ENCODE data around the gene SPON1. TPM values are rescaled to one million over a fixed set of nuclear protein-coding genes. Genes with fewer than 3 reads are reported as not detected.

The SPON1 gene
- total and polyA plus RNA-seq, 2 of the 8 experiments (the other 6 are each of a cell fraction or from before 2014, with no cell fraction given): 1.5 to 5.4 TPM

- H3K4me1 ChIP-seq (replicated peaks in 1 of 4; ENCODE audit: control insufficient read depth in 3 of 4, insufficient read depth in 4 of 4, low read length in 3 of 4): peaks cover 0 to 15% (median 6%) of the 10 kb centered on the region in 4 experiments; a peak in 3 of 7 replicates
- H2BK120ac ChIP-seq (replicated peaks; ENCODE audit: low read depth, low read length): no peak overlapping the region
- H3K36me3 ChIP-seq (ENCODE audit: control insufficient read depth in 2 of 4, insufficient read depth in 4 of 4, low read length in 3 of 4): no peaks in the 10 kb centered on the region
- no peak overlapping the region for H3K9ac ChIP-seq (replicated peaks in 1 of 4; ENCODE audit: extremely low read depth in 1 of 4, low read depth in 3 of 4, low read length in 3 of 4)
- H2AFZ ChIP-seq (ENCODE audit: low read length): 0 out of 2 replicates have a peak overlapping the region, but pooled peaks have one; percentile 3
- H3K79me2 ChIP-seq (ENCODE audit: control insufficient read depth in 1 of 2, insufficient read depth in 2 of 2, low read length in 2 of 2): no peaks in the 10 kb centered on the region
- no peak overlapping the region for H2BK5ac ChIP-seq (ENCODE audit: low read depth, low read length)
- POLR2A ChIA-PET (ENCODE audit: partially characterized antibody): no interaction called here
- H3K18ac ChIP-seq (ENCODE audit: extremely low read depth, low read length): no peak overlapping the region
- no peak overlapping the region for H4K91ac ChIP-seq (replicated peaks; ENCODE audit: insufficient read length, low read length)
- TF ChIP-seq ZNF274 (IDR thresholded peaks at IDR 0.05; ENCODE audit: borderline replicate concordance, extremely low read depth, low read length) (no peak), SP2 (IDR thresholded peaks at IDR 0.05; ENCODE audit: low read length) (no peak), EGR1 (IDR thresholded peaks at IDR 0.05; ENCODE audit: borderline replicate concordance, low read depth, low read length) (no peak), BRCA1 (IDR thresholded peaks at IDR 0.05; ENCODE audit: low read depth, low read length) (no peak)
- no peak overlapping the region for H2AK5ac ChIP-seq (ENCODE audit: low read depth, low read length)
- no peak overlapping the region for H3K56ac ChIP-seq (replicated peaks; ENCODE audit: insufficient read length, low read depth, low read length)
- no peak overlapping the region for H3K4ac ChIP-seq (replicated peaks; ENCODE audit: insufficient read length, low read depth, low read length)
- H3K27ac ChIP-seq (ENCODE audit: low read depth, low read length): no peak overlapping the region
- no peak overlapping the region for H3K14ac ChIP-seq (ENCODE audit: insufficient read length)
- H3K9me3 ChIP-seq (ENCODE audit: insufficient read depth in 2 of 2, low read depth in 1 of 2, low read length in 1 of 2): no peaks in the 10 kb centered on the region
- DNase-seq (ENCODE audit: low read depth in 1 of 2, low spot score in 2 of 2) (no peak), FAIRE-seq (no peak)
- no peaks in the 10 kb centered on the region for H3K27me3 ChIP-seq (replicated peaks in 1 of 4; ENCODE audit: control insufficient read depth in 3 of 4, extremely low read depth in 1 of 4, insufficient read depth in 3 of 4, low read length in 3 of 4)
- 68% methylated on average over 9 of the region's 10 CpGs; no CpG with 5 or more reads in 1 of the 2 experiments for WGBS, 2 experiments (ENCODE audit: extremely low coverage in 1 of 2, insufficient coverage in 1 of 2, insufficient read length in 1 of 2, insufficient replicate concordance in 2 of 2, low coverage in 1 of 2, low lambda C conversion rate in 2 of 2, missing lambda C conversion rate in 1 of 2)
- no peak overlapping the region for H2BK12ac ChIP-seq (ENCODE audit: low read depth, low read length)
- no peak overlapping the region for H4K8ac ChIP-seq (ENCODE audit: extremely low read depth, insufficient read depth, low read length)
- no peaks in the 10 kb centered on the region for H4K20me1 ChIP-seq (replicated peaks in 1 of 2; ENCODE audit: control insufficient read depth in 1 of 2, insufficient read depth in 2 of 2, low read length in 2 of 2)
- no peaks in the 10 kb centered on the region for H3K79me1 ChIP-seq (ENCODE audit: low read depth, low read length)
- H2BK20ac ChIP-seq (ENCODE audit: low read length): no peak overlapping the region
- peak overlapping the region in 1 of 2 experiments; percentile 3; a peak in 1 of 4 replicates for H3K4me2 ChIP-seq (ENCODE audit: insufficient read depth in 1 of 2, low read depth in 2 of 2, low read length in 2 of 2)
- no peak overlapping the region for H3K4me3 ChIP-seq (ENCODE audit: extremely low read depth in 1 of 4, insufficient read depth in 2 of 4, low read depth in 3 of 4, low read length in 4 of 4)
- H4K5ac ChIP-seq (ENCODE audit: insufficient read length, low read depth, low read length): no peak overlapping the region
- CTCF ChIA-PET (ENCODE audit: partially characterized antibody): interaction anchor here (0.6 to 1.9 kb wide), 5 partner anchors 10 to 157 kb away, joined by 3 to 4 read pairs (median 4); no protein-coding TSS in a partner anchor
- H3K23me2 ChIP-seq (ENCODE audit: low read depth, low read length): no peaks in the 10 kb centered on the region
- no peak overlapping the region for H3K23ac ChIP-seq (ENCODE audit: insufficient read length)
- 0 out of 2 replicates have a peak overlapping the region, but pooled peaks have one; percentile 37 for H2BK15ac ChIP-seq (ENCODE audit: low read length)
Observed at GRCh38 chr11:14075118-14076078, 112.9 kb downstream of the SPON1 start.
